HG03196 (cell line): Measurements from ENCODE around the gene SRSF12.
"Not testable (repeated sequence)": the region's sequence is repeated elsewhere in the genome, so short reads cannot be mapped to it uniquely, and the experiment has no call there.

ENCODE experiments used
- ATAC-seq: cut with Tn5 transposase; IDR thresholded peaks from one replicate; pipeline ENCODE4 v1.9.1; 2021; ENCODE audit not compliant: unreplicated experiment

The SRSF12 gene

GRCh38 chr6:89131599-89131998, 13.7 kb upstream of the SRSF12 start:
- ATAC-seq = no peak

GRCh38 chr6:89128256-89128671, 10.4 kb upstream of the SRSF12 start:
- ATAC-seq = not testable (repeated sequence)

- ATAC-seq = no peak
These were observed 4.8 kb upstream of the SRSF12 start for GRCh38 chr6:89122625-89123024.

- ATAC-seq = no peak
These were observed 4.1 kb upstream of the SRSF12 start for GRCh38 chr6:89121934-89122333.

- ATAC-seq = no peak
These were observed 2.5 kb upstream of the SRSF12 start for GRCh38 chr6:89120371-89120770.

- ATAC-seq = no peak
These were observed 1.1 kb upstream of the SRSF12 start for GRCh38 chr6:89118931-89119330.

- ATAC-seq = no peak
These were observed 1.2 kb downstream of the SRSF12 start for GRCh38 chr6:89116702-89117101.

GRCh38 chr6:89111933-89112332, 5.9 kb downstream of the SRSF12 start:
- ATAC-seq = no peak

GRCh38 chr6:89110284-89110683, 7.6 kb downstream of the SRSF12 start:
- no peak for ATAC-seq

- ATAC-seq = no peak
These were observed 17.8 kb downstream of the SRSF12 start for GRCh38 chr6:89100114-89100513.

GRCh38 chr6:89098461-89098860, 19.4 kb downstream of the SRSF12 start:
- no peak for ATAC-seq

GRCh38 chr6:89087881-89088280, 30.0 kb downstream of the SRSF12 start:
- no peak for ATAC-seq

- no peak for ATAC-seq
These were observed 32.3 kb downstream of the SRSF12 start for GRCh38 chr6:89085409-89086205.

GRCh38 chr6:89084954-89085353, 32.9 kb downstream of the SRSF12 start:
- no peak for ATAC-seq

- no peak for ATAC-seq
These were observed 33.3 kb downstream of the SRSF12 start for GRCh38 chr6:89084542-89084941.

GRCh38 chr6:89082486-89082891, 35.4 kb downstream of the SRSF12 start:
- ATAC-seq = no peak

GRCh38 chr6:89081423-89082322, 36.2 kb downstream of the SRSF12 start:
- peak; percentile 61 for ATAC-seq

GRCh38 chr6:89081129-89081422, 36.8 kb downstream of the SRSF12 start:
- ATAC-seq = peak; percentile 12

GRCh38 chr6:89080281-89081128, 37.4 kb downstream of the SRSF12 start, which contains the start of gene PNRC1:
PNRC1 (plus strand) TSS chr6:89080751; CDS start chr6:89080895, 144 bp downstream.
- ATAC-seq = peak; percentile 77

GRCh38 chr6:89079511-89080234, 38.2 kb downstream of the SRSF12 start:
- ATAC-seq = no peak
